Bone marrow (tissue), 2 donors: ENCODE data around the gene RCOR3.

ENCODE experiments used
- DNase-seq, 2 donors: peaks; one replicate each; lab custom pipeline; 2025; lab: John Stamatoyannopoulos, UW

The RCOR3 gene

DNA sequence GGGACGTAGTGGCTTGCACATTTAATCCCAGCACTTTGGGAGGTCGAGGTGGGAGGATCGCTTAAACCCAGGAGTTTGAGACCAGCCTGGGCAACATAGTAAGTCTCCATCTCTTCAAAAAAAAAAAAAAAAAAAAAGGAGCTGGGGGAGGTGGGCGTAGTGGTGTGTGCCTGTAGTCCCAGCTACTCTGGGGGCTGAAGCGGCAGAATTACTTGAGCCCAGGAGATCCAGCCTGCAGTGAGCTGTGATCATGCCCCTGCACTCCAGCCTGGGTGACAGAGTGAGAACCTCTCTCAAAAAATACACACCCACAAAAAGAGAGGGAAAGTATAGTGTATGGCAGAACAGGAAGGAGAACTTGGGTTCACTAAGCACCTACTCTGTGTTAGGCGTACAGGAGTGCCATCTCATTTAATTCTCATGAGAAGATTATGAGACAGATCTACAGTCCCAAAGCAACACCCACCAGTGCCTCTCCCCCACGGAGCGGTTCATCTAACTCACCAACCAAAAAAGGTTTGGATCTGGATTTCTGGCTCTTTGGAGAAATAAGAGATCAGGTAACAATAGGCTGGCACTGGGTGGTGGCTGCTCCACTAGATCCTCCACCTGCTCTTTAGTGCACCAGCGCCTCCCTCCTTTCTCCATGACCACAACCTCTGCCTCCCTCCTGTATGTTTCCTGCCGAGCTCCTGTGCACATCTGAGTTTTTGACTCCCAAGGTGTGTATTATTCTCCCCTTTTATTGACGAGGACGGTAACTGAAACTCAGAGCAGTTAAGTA is 66.0 kb downstream of the RCOR3 start:
- no peak for DNase-seq

DNA sequence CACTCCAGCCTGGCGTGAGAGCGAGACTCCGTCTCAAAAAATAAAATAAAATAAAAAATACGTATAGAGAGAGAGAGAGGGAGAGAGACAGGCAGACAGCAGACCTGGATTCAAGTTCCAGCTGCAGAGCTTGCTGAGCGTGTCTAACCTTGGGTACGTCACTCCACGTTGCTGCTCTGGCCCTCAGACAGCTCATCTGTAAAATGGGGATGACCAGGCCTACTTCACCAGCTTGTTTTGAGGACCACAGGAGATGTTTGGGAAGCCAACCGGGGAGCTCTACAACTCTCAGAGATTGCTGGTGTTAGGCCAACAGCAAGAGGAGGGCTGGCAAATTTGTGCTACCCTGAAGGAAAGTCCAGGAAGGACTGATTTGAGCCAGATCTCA is 67.0 kb downstream of the RCOR3 start:
- DNase-seq: no peak

DNA sequence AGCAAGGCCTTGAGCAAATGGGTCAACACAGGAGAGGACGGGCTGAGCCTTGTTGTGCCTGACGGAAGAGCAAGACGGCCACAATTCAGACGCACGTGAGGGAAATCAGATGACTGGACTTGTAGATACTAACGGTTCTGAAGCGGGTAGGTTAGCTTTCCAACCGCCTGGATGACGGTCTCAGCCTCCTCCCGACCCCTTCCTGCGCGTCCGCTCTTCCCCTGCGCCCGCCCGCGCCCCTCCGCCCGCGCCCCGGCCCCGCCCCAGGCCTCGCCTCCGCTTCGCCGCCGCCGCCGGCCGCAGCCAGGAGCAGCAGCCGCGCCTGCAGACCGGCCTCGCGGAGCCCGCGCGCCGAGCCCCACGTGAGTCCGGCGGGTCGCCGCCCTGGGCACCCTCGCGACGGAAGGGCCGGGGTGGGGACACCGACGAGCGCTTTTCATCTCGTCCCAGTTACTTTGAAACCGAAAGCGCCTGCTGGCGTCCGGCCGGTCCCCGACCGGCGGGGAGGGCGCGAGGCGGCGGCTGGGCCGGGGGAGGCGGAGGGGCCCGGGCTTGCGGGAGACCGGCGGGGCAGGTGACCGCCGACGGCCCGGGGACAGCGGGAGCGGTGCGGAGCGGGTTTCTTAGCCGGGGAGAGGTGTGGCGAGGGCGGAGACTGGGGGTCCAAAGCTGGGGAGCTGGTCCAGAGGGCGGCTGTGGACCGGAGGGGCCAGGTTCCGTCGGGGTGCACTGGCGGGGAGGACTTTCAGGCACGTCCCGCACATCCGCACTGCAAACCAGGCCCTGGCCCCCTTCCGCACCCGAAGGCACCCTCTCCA is 67.6 kb downstream of the RCOR3 start, which contains the start of gene TRAF5:
Gene TRAF5 (plus strand): TSS at position 306 of the 818 bp plus-strand sequence. CDS start 26,407 bp downstream, outside the sequence.
- DNase-seq: peak; percentile 11 to 21

DNA sequence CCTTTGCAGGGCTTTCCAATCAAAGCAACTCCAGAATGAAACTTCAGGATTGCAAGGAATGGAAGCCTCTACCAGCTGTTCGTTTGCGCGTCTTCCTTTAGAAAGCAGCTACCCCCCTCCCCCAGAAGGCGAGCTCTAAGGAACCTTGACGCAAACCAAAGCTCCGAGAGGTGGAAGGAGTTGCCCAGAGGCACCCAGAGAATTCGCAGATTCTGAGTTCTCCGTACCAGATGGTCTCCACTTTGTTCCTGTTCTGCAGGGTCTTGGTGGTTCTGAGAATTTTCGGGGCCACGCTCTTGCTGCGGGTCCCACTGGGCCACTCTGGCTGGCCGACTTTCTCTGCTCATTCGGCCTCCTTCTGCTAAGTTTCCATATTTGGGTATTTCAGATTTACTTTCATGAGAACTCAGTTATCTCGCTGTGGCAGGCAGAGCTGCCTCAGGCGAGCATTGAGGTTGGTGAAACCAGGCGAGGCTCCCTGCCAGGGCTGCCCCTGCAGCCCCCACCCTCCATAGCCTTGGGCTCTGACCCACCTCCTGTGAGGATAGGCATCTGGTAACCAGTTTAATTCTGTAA is 68.3 kb downstream of the RCOR3 start:
- peak in 1 of 2 donors; percentile 29 for DNase-seq

DNA sequence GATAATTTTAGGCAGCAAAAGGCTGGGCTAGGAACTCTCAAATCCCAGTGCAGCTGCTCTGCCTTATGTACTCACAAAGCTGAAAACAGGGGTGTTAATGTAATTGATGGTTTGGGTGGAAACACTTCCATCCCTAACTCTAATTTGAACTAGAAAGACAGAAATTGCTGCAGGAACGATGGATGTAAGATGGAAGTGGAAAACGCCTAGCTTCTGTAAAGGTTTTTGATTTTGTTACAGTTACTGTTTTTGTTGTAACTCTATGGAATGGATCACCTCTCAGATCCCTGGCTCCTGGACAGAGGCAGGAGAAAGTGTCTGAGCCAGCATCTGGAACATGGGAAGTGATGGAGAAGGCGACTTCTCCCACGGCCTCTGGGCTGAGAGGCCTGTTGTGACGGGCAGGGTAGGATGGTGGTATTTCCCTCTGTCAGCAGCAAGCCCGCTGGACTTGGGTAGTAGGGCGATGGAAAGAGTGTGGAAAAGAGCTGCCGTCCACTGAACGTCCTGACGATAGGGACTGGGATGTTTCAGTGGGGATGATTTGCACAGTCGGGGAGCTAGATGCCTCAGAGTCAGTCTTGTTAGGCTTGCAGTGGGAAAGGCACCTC is 69.0 kb downstream of the RCOR3 start:
- DNase-seq: no peak

DNA sequence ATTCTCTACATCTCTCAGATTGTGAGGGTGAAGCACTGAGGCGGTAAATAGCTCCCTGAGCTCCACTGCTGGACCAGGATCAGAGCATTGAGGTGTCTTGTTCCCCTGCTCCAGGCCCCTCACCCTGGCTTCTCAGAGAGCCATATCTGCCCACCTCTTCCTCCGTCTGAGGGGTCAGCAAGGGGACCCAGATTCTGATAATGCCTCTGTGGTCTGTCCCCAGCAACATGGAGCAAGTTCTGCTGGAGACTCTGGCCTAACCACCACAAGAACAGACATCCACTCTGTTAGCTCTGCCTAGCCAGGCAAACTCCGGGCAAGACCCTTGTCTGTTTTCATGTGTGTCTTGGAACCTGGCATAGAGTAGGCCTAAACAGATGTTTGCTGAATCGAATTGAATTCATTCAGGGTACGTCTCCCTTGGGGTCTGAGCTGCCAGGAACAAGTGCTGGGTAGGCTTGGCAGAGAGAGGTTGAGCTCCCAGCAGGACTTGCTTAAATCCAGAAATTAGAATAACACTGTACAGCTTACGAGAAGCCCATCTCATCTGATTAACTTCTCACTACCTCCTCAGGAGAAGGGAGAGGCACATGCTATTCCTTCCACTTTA is 69.8 kb downstream of the RCOR3 start:
- DNase-seq: no peak

DNA sequence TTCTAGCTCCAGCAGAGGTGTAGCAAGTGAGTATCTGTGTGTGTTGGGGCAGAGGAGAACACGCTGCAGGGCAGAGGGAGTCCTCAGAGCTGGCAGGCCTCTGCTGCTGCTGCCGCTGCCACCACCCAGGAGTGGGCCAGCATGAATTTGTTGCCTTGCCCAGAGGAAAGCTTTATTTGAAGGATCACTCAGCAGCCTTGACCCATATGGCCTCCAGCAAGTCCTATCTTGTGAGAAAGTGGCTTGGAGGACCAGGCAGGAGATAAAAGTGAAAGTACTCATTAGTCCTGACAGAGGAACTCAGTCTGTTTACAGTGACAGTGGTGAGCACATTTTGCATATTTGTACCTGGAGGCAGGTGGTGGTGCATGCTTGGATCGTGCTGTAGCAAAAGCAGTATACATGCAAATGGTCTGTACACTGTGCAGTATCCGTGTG is 70.6 kb downstream of the RCOR3 start:
- no peak for DNase-seq

DNA sequence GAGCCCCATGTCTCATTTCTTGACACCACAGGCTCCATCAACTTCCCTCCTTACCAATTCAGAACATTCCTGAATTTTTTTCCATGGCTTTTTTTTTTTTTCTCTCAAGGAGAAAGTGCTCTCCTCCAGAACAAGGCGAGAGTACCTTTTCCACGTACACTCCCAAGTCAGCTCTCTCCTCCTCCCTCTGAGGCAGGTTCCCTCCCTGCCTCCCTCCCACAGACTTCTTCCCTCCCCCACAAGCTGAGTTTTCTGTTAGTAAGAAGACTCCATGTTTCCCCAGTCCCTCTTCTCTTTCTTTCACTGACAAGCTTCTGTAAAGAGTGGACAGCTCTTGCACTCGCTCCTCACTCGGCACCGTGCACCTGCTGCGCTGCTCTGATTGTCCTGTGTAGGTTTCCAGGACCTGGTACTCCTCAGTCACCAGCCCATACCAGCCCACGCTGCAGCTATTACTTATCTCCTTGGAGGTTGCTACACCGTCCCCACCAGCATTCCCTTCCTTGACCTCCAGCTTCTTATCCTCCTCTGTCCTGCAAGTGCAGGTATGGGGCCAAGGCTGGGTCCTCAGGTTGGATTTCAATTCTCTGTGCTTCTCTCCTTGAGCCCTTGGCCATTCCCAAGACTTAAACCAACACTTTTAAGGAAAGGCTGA is 71.2 kb downstream of the RCOR3 start:
- DNase-seq: no peak

DNA sequence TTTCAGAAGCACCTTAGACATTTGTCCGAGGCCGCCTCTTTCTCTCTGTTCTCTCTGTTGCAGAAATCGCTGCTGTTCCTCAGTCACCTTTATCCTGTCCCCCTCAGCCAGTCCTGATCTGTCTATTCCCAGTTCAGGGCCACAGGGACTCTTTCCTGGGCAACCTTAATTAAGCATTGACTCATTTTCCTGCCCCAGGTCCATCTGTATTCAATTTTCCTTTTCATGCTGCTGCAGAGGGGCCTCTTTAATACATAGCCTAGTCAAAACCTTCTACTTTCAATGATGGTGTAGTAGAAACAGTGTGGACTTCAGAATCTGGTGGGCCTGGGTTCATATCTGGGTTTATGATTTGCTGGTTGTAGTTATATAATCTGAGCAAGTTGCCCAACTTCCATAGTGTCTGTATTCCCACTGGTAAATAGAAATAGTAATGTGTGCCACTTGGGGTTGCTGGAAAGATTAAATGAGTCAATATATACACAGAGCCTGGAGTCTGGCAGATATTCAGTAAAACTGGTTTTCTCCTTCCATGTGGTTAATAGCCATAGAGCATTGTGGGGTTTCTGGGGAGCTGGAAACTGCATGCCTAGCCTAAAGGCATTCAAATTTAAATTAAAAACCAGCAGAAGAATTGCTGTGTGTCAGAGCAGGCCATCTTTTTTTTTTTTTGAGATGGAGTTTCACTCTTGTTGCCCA is 72.0 kb downstream of the RCOR3 start:
- DNase-seq: no peak

DNA sequence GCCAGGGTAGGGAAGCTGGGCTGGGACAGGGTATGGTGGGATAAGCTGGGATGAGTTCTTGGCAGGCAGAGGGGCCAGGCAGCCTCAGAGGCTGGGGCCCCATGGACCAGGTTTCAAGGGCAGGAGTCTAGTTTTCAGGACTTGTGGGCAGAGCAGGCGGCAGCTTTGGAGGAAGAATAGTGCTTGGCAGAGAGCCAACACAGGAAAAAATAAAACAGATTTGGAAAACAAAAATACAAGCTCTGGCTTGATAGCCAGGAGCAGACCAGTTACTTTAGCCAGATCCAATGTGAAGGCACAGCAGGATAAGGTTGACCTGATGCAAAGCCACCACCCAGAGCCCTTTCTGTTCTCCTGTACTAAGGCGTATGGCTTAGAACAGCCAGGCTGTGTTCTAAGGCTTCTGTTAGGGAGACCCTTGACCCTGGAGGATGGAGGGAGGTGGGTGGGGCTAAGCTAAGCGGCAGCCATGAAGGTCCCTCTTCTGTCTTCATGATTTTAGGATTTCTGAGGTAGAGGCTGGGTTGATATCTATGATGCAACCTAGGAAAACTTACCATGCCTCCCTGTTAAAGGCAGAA is 73.0 kb downstream of the RCOR3 start:
- DNase-seq: no peak

DNA sequence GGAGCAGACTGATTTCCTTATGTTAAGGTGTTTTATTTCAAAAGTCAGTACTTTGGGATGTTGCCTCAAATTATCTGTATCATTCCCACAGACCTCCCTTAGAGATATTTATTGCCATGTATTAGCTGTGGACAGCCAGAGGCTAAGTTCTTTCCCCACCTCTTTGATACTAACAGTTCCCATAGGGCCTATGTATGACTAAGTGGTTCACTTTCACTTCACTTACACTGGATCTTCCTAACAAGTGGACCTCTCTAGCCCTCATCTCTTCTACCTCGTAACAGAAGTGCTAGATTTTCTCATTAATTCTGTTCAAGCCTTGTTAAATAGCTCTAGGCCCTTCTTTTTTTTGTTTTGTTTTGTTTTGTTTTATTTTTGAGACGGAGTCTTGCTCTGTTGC is 73.7 kb downstream of the RCOR3 start:
- DNase-seq: no peak

DNA sequence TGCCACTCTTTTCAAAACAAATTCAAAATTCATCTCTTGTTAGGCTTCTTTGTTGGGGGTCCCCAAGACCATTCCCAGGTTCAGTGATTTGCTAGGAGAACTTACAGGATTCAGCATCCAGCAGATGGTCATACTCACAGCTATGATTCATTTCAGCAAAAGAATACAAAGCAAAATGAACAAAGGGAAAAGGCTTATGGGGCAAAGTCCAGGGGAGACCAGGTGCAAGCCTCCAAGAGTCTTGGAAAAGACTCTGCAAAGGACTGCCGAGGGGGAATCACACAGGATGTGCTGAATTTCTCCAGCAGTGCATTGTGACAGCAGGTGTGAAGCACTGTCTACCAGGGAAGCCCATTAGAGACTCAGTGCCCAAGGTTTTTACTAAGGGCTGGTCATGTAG is 74.7 kb downstream of the RCOR3 start:
- no peak for DNase-seq

DNA sequence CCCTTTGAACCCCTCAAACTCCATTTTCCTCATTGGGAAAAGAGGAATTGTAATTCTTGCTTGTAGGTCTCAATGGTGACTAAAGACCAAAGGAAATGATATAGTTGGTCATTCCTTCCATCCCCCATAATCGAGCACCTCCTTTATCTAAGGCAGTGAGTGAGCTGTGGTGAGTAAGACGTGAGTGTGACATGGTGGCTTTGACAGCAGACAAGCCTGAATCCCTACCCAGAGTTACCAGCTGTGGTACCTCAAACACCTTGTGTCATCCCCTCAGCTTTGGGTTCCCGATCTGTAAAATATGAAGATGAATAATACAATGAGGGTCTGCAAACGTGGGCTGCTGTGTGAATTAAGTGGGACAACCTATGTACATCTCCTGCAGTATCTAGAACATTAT is 75.8 kb downstream of the RCOR3 start:
- no peak for DNase-seq

DNA sequence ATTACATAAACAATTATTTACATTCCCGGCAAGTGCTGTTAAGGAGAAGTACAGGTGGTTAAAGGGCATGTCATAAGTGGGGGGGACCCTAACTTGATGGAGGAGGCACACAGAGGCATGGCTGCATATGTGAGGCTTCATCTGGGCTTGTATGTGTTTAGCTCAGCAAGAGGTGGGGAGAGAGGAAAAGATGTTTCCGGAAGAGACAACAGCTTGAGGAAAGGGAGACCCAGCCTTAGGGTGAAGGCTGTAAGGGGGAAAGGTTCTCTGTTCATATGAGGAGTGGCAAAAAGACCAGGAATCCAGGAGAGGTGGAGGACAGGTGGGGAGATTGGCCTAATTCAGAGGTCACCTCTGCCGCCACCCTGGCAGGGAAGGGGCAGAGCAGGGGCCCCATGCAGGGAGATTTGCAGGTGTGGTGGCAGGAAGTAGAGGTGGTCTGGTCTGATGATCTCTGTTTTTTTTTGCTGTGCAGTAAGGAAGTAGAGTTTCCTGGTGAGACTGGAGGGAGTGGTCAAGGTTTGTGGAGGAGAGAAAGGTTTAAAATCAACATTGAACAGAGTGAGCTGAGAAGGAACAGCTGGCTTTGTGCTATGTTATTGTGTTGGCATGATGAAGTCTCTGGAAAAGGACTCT is 76.5 kb downstream of the RCOR3 start:
- no peak for DNase-seq

DNA sequence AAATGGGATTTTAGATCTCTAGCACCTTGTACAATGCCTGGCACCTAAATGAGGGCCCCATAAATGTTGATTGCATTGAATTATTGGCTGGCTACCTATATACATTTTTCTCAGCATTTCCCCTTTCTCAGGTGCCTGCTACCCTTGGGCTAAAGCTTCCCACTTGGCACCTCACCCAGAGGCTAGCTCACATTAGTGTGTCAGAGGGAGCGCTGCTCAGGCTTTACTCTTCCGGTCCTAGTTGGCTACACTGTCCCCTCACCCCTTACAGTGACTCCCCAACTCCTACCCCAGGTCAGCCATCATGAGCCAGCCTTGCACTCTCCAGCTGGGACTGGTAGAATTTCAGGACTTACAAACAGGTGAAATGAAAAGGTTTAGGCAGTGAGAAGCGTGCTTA is 77.0 kb downstream of the RCOR3 start:
- DNase-seq: no peak

DNA sequence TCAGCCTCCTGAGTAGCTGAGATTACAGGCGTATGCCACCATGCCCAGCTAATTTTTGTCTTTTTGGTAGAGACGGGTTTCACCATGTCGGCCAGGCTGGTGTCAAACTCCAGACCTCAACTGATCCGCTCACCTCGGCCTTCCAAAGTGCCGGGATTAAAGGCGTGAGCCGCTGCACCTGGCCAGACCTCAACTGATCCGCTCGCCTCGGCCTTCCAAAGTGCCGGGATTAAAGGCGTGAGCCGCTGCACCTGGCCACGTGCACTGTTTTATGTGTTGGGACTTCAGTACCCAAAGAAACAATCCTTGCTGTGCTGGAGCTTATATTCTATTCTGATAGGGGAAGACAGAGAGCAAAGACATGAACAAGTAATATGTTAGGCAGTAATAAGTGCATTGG is 77.6 kb downstream of the RCOR3 start:
- no peak for DNase-seq

DNA sequence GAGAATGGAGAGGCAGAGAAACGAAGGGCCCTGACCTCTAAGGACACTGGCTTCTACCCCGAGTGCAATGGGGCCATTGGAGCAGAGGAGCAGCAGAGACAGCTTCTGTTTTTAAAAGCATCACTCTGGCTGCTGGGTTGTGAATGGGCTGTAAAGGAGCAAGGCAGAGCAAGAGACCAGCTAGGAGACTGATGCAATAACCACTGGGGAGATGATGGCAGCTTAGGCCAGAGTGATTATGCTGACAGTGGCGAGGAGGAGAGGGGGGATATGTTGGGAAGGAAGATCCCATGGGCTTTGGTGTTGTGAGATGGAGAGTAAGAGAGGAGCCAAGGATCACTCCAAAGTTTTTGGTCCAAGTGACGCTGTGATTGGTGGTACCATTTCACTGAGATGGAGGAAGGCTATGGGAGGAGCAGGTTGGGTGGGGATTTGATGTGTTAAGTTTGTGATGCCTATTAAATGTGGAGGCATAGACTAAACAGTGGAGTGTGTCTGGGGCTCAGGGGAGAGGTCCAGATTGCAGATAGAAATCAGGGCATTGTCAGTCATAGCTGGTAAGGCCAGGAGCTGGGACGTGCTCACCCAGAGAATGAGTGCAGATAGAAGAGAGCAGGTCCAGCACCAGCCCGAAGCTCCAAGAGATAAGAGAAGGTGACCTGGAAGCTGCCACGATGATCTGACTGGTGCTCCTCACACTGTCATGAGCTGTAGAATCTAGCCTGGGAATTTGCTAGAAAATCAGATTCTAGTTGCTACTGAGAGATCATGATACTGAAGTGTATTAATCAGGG is 78.5 kb downstream of the RCOR3 start:
- DNase-seq: no peak

DNA sequence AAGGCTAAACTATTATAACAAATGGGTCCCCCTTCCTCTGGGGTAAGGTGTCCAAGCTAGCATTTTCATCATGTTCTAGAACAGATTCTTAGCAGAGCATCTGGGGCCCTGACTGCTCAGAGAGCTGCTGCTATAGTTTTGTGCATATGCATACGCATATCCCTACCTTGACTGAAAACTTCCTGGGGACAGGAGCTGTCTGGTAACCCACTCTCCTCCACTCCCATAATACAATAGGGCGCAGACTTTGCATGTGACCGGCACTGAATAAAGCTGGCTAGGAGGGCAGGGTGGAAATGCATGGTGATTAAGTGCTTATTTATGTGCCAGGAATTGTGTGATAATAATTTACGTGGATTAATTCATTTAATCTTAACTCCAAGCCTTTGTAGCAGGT is 79.1 kb downstream of the RCOR3 start:
- DNase-seq: no peak

DNA sequence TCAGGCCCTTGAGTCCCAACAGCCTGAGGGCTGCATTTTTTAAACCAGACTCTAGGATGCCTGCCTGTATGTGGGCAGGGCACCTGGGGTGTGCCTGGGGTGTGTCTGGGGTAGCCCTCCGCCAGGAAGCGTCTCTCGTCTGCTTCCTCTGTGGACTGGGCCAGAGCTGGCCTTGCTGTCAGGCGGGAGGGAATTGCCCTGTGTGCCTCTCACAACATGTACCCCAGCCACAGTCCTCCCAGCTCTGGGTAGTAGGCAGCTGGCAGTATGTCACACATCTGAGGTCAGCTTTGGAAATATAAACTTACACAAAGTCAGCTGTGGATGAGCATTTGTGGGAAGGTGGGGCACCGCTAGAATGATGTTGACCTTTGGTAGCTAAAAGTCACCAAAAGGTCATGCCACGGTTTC is 80.5 kb downstream of the RCOR3 start:
- no peak for DNase-seq
